ENCODE measurements around the gene ITIH3.
"Not testable (repeated sequence)": the region's sequence is repeated elsewhere in the genome, so short reads cannot be mapped to it uniquely, and the experiment has no call there.

ITIH3 gene

GRCh38 chr3:52794612-52795099, at the start of gene ITIH3:
Gene ITIH3 (plus strand): TSS chr3:52794796. CDS start chr3:52794804, 8 bp downstream.
- no peak for DNase-seq

- no peak for DNase-seq
Measured at GRCh38 chr3:52752045-52752660, 42.4 kb upstream of the ITIH3 start.

GRCh38 chr3:52754373-52754772, 40.2 kb upstream of the ITIH3 start:
- no peak for DNase-seq

- DNase-seq, result no peak
Measured at GRCh38 chr3:52756141-52756540, 38.5 kb upstream of the ITIH3 start.

- DNase-seq, result no peak
Measured at GRCh38 chr3:52763466-52763865, 31.1 kb upstream of the ITIH3 start.

GRCh38 chr3:52769786-52770455, 24.7 kb upstream of the ITIH3 start:
- DNase-seq, result no peak

GRCh38 chr3:52770496-52771333, 23.9 kb upstream of the ITIH3 start, which contains the start of gene NEK4:
Gene NEK4 (minus strand): TSS chr3:52770940. CDS start chr3:52770746, 194 bp downstream.
- peak; percentile 87 to 92 for DNase-seq

GRCh38 chr3:52771334-52771681, 23.3 kb upstream of the ITIH3 start:
- DNase-seq, result no peak

GRCh38 chr3:52771702-52772101, 22.9 kb upstream of the ITIH3 start:
- no peak for DNase-seq

GRCh38 chr3:52773361-52774065, 21.1 kb upstream of the ITIH3 start:
- no peak for DNase-seq

GRCh38 chr3:52774066-52774713, 20.4 kb upstream of the ITIH3 start:
- no peak for DNase-seq

- DNase-seq, result peak in 1 of 2 donors; percentile 28
Measured at GRCh38 chr3:52774901-52775864, 19.4 kb upstream of the ITIH3 start.

- no peak for DNase-seq
Measured at GRCh38 chr3:52775877-52776276, 18.7 kb upstream of the ITIH3 start.

- not testable (repeated sequence) for DNase-seq
Measured at GRCh38 chr3:52776486-52776885, 18.1 kb upstream of the ITIH3 start.

- no peak for DNase-seq
Measured at GRCh38 chr3:52777127-52777958, 17.3 kb upstream of the ITIH3 start, which contains the start of gene ITIH1. Gene ITIH1 (plus strand): TSS chr3:52777599. CDS start chr3:52777616, 17 bp downstream.

- DNase-seq, result peak in 1 of 2 donors; percentile 30
Measured at GRCh38 chr3:52777959-52778805, 16.4 kb upstream of the ITIH3 start.

GRCh38 chr3:52779011-52779836, 15.4 kb upstream of the ITIH3 start:
- peak in 1 of 2 donors; percentile 69 for DNase-seq

All from CD4-positive, alpha-beta T cell treated with Interleukin-1 beta for 1 hour (primary cell).